HFF-Myc (cell line): ENCODE results near the gene PNMA8B.

Experiments
- DNase-seq: peaks from one replicate; pipeline ENCODE4 v3.0.0-alpha.2; 2011; ENCODE audit warnings: low read depth; ENCODE audit errors: extremely low read depth
- H3K4me3 ChIP-seq: replicated peaks from 2 replicates; pipeline ENCODE4 v1.5.1; 2011; ENCODE audit warnings: low read depth, mild to moderate bottlenecking, control low read depth, low read length
- CTCF ChIP-seq: IDR thresholded peaks from 2 replicates; pipeline ENCODE4 v1.5.1; 2012; ENCODE audit warnings: mild to moderate bottlenecking, low read depth, low read length, control low read depth; ENCODE audit errors: missing control alignments

The PNMA8B gene

GRCh38 chr19:46521241-46521868, 25.7 kb upstream of the PNMA8B start:
- no peak for DNase-seq
- no peak overlapping the region for H3K4me3 ChIP-seq
- no peak for TF ChIP-seq CTCF

GRCh38 chr19:46520616-46521015, 24.9 kb upstream of the PNMA8B start:
- DNase-seq: no peak
- H3K4me3 ChIP-seq: no peak overlapping the region
- TF ChIP-seq CTCF: no peak

DNA sequence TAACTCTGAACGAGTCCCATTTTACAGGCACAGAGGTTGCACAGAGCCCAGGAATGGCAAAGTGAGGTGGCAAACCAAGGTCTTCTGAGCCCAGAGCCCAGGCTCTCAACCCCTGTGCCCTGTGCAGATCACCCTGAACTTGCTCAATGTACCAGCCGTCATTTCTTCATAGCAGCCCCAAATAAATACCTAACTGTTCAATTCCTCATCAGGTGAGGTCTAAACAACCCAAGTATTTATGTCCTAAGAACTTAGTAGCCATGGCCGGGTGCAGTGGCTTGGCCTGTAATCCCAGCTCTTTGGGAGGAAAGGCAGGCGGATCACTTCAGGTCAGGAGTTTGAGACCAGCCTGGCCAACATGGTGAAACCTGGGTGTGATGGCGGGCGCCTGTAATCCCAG, 21.8 kb upstream of the PNMA8B start:
- no peak for DNase-seq
- no peak overlapping the region for H3K4me3 ChIP-seq
- no peak for TF ChIP-seq CTCF

DNA sequence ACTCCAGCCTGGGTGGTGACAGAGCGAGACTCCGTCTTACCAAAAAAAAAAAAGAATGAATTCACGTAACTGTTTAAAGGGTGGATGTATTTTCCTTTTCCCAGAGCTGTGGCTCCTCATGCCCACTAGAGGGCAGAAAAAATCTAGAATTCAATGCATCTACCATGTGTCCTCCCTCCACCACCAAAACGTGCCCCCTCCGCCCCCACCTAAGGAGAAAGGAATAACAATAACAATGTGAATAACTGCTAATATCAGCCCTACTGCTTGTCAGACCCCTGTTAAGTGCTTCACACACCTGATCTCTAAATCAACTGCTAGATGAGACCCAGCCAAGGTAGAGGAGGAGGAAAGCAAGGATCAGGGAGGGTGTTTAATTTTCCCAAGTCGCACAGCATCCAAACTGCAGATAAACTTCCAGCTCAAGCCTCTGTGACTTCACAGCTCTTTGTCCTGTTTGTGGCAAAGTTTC, 20.2 kb upstream of the PNMA8B start:
- peak; percentile 67 for TF ChIP-seq CTCF
- DNase-seq: peak; percentile 27
- H3K4me3 ChIP-seq: no peak overlapping the region

GRCh38 chr19:46515290-46515609, 19.6 kb upstream of the PNMA8B start:
- H3K4me3 ChIP-seq: no peak overlapping the region
- DNase-seq: no peak
- TF ChIP-seq CTCF: no peak

DNA sequence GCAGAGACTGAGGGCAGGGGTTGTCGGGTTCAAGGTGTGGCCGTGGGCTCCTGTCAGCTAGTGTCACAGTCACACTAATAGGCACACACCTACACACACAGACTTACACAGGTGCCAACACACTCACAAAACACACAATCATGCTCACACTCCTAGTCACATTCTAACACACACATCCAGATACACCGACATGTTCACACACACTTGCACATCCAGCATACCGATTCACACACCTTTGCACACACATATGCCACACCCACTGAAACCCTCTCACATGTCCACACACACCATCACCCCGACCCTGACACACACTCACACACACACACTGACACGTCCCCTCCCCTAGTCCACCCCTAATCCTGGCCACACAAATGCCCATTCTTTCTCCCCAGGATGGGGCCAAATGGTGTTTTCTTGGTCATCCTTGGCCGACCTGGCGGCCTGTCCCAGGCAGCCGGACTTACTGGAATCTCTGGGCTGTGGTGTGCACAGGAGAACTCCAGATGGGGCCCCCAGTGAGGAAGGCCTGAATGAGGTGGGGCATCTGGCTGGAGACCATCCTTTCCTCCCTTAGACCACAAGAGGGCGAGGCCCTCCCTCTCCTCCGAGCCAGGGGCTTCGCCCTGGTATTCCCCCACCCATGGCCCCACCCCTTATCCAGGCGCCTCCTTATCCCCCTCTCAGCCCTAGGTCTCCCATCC, 19.1 kb upstream of the PNMA8B start:
- TF ChIP-seq CTCF: no peak
- no peak overlapping the region for H3K4me3 ChIP-seq
- no peak for DNase-seq
